HepG2 (cell line): ENCODE data around the gene SECTM1. TPM values are rescaled to one million over a fixed set of nuclear protein-coding genes. Genes with fewer than 3 reads are reported as not detected.

ENCODE experiments used
- BRCA1 ChIP-seq: sonication (generic); formaldehyde crosslinking; IDR thresholded peaks from 2 replicates; pipeline ENCODE4 v1.4.0; 2020; ENCODE audit warnings: missing genetic modification reagents
- CBFB ChIP-seq: sonication (generic); formaldehyde crosslinking; IDR thresholded peaks from 2 replicates; pipeline ENCODE4 v1.4.0; 2020; ENCODE audit warnings: missing genetic modification reagents
- DNMT3B ChIP-seq: conservative IDR thresholded peaks from 2 replicates; pipeline ENCODE4 v1.6.1; 2016; ENCODE audit warnings: missing biosample characterization, control low read depth
- FOXO4 ChIP-seq: sonication (generic); formaldehyde crosslinking; conservative IDR thresholded peaks from 2 replicates; pipeline ENCODE4 v1.8.1; 2023; ENCODE audit warnings: missing genetic modification reagents
- IRF2 ChIP-seq: IDR thresholded peaks from 2 replicates; pipeline ENCODE4 v1.6.1; 2018; ENCODE audit warnings: missing genetic modification reagents, missing compliant biosample characterization
- MAX ChIP-seq: IDR thresholded peaks from 2 replicates; pipeline ENCODE4 v1.6.1; 2012; ENCODE audit warnings: inconsistent platforms
- NKX3-1 ChIP-seq: sonication (generic); formaldehyde crosslinking; IDR thresholded peaks from 2 replicates; pipeline ENCODE4 v1.5.0; 2020; ENCODE audit warnings: missing genetic modification reagents
- RAD51 ChIP-seq: fragments of 450-650 bp; IDR thresholded peaks from 2 replicates; pipeline ENCODE4 v1.6.1; 2016; ENCODE audit warnings: borderline replicate concordance
- SIN3A ChIP-seq: IDR thresholded peaks from 2 replicates; pipeline ENCODE4 v1.6.1; 2011; ENCODE audit warnings: low read depth, mild to moderate bottlenecking, control low read depth, low read length, borderline replicate concordance
- SIN3B ChIP-seq: fragments of 150-350 bp; IDR thresholded peaks from 2 replicates; pipeline ENCODE4 v1.6.1; 2014; ENCODE audit warnings: low read length
- THAP9 ChIP-seq: sonication (generic); formaldehyde crosslinking; IDR thresholded peaks from 2 replicates; pipeline ENCODE4; 2020; ENCODE audit warnings: missing genetic modification reagents, mild to moderate bottlenecking, borderline replicate concordance
- UBTF ChIP-seq: sonication (generic); formaldehyde crosslinking; IDR thresholded peaks from 2 replicates; pipeline ENCODE4 v1.4.0; 2020; ENCODE audit warnings: mild to moderate bottlenecking, missing genetic modification reagents
- ZNF383 ChIP-seq: sonication (generic); formaldehyde crosslinking; IDR thresholded peaks from 2 replicates; pipeline ENCODE4 v1.4.0; 2020; ENCODE audit warnings: missing genetic modification reagents, mild to moderate bottlenecking, borderline replicate concordance
- ZNF496 ChIP-seq: sonication (generic); formaldehyde crosslinking; IDR thresholded peaks from 2 replicates; pipeline ENCODE4 v1.8.1; 2023; ENCODE audit warnings: mild to moderate bottlenecking, moderate library complexity, missing genetic modification reagents; ENCODE audit not compliant: insufficient replicate concordance
- ZNF574 ChIP-seq: sonication (generic); formaldehyde crosslinking; IDR thresholded peaks from 2 replicates; pipeline ENCODE4 v1.4.0; 2020; ENCODE audit warnings: missing genetic modification reagents
- ZNF619 ChIP-seq: sonication (generic); formaldehyde crosslinking; IDR thresholded peaks from 2 replicates; pipeline ENCODE4 v1.4.0; 2020; ENCODE audit warnings: mild to moderate bottlenecking, missing genetic modification reagents
- ZNF770 ChIP-seq: sonication (generic); formaldehyde crosslinking; IDR thresholded peaks from 2 replicates; pipeline ENCODE4 v1.5.0; 2020; ENCODE audit warnings: mild to moderate bottlenecking, missing genetic modification reagents
- ZNF879 ChIP-seq: sonication (generic); formaldehyde crosslinking; IDR thresholded peaks from 2 replicates; pipeline ENCODE4 v1.8.1; 2023; ENCODE audit warnings: missing genetic modification reagents
- polyA plus RNA-seq, 8 experiments: library from polyadenylated mRNA; depleted of rRNA in 3 of 8; stranded (reverse) in 7 of 8; unstranded in 1 of 8; fragments of >200 nt; fragmentation: Illumina TruSeq in 4 of 8; extraction: Trizol in 4 of 8; gene quantifications; 2 replicates each; pipeline versions ENCODE4 v1.2.1 to v1.2.3, GENCODE V29; 2011 to 2016; ENCODE audit warnings: low read depth in 4 of 8, missing spikeins in 1 of 8, mixed read lengths in 1 of 8; ENCODE audit not compliant: insufficient read depth in 1 of 8
- total RNA-seq, 5 experiments: library from RNA; depleted of rRNA; stranded (reverse); fragments of >200 nt; fragmentation: Illumina TruSeq; extraction: Trizol; gene quantifications; 2 replicates each; pipeline ENCODE4 v1.2.3, GENCODE V29; 2016; ENCODE audit warnings: low read depth in 1 of 5

The SECTM1 gene
- total and polyA plus RNA-seq, 2 of the 13 experiments (the other 11 are each of a cell fraction or from before 2014, with no cell fraction given): 3.5 to 5.3 TPM

- TF ChIP-seq FOXO4 (CRISPR knock-in tag) (no peak), IRF2 (CRISPR knock-in tag) (peak; percentile 24; the same call in 1 of the 2 replicates), CBFB (CRISPR knock-in tag) (no peak), NKX3-1 (no peak), ZNF770 (CRISPR knock-in tag) (no peak), SIN3A (no peak), RAD51 (no peak), BRCA1 (CRISPR knock-in tag) (no peak), UBTF (CRISPR knock-in tag) (no peak), MAX (peak; percentile 27), ZNF574 (CRISPR knock-in tag) (no peak), ZNF496 (CRISPR knock-in tag) (no peak), ZNF383 (no peak), SIN3B (no peak), THAP9 (no peak), ZNF879 (CRISPR knock-in tag) (no peak), DNMT3B (CRISPR knock-in tag) (no peak), ZNF619 (CRISPR knock-in tag) (no peak)
These were observed 17.7 kb upstream of the SECTM1 start (continued) for GRCh38 chr17:82351254-82351712.
